Ovary (tissue), 9 donors: ENCODE results near the gene PGAM2. TPM values are rescaled to one million over a fixed set of nuclear protein-coding genes. Genes with fewer than 3 reads are reported as not detected.

Experiments used
- DNase-seq, 5 donors: peaks; one replicate each; pipeline ENCODE4 v3.0.0-alpha.2; 2019 to 2020
- H3K27ac ChIP-seq, 2 donors: fragments of 200-600 bp; one replicate each; pipeline versions ENCODE4 v1.5.1 to v1.8.0; 2019 to 2022
- H3K27me3 ChIP-seq: fragments of 200-600 bp; one replicate; pipeline ENCODE4 v1.8.0; 2022
- H3K36me3 ChIP-seq: fragments of 200-600 bp; sonication (generic); one replicate; pipeline ENCODE4 v1.5.1; 2019
- H3K4me1 ChIP-seq: one replicate; pipeline ENCODE4 v1.8.1; 2013; ENCODE audit warnings: mild to moderate bottlenecking, moderate library complexity; ENCODE audit not compliant: insufficient read depth
- H3K4me3 ChIP-seq: fragments of 200-600 bp; sonication (generic); one replicate; pipeline ENCODE4 v1.5.1; 2017
- H3K9me3 ChIP-seq, 2 donors: fragments of 200-600 bp in 1 of 2; sonication (generic) in 1 of 2; one replicate each; pipeline versions ENCODE4 v1.5.1 to v1.8.1; 2013 to 2019; ENCODE audit warnings: mild to moderate bottlenecking in 1 of 2, moderate library complexity in 1 of 2
- CTCF ChIP-seq, 3 donors: fragments of 450-650 bp in 2 of 3; fragments of 200-600 bp in 1 of 3; IDR thresholded peaks; one replicate each; pipeline versions ENCODE4 v1.5.1 to v1.8.0; 2016 to 2022; ENCODE audit warnings: antibody characterized with exemption in 3 of 3, mild to moderate bottlenecking in 1 of 3
- EP300 ChIP-seq: sonication (generic); formaldehyde crosslinking; IDR thresholded peaks from one replicate; pipeline ENCODE4 v1.6.1; 2017; ENCODE audit warnings: antibody characterized with exemption
- POLR2A ChIP-seq: fragments of 450-650 bp; IDR thresholded peaks from one replicate; pipeline ENCODE4 v1.6.1; 2017; ENCODE audit warnings: antibody characterized with exemption, mild to moderate bottlenecking, moderate library complexity
- WGBS, 3 donors: extraction: QIAGEN DNeasy Blood & Tissue Kit in 1 of 3; methylation state at CpG; one replicate each; pipeline versions ENCODE4 v1.1.5 to v1.1.7; 2013 to 2017; 5-methylcytosine and 5-hydroxymethylcytosine counted together
- intact Hi-C, 4 donors: fragments of 100-400 bp; cut with DNase I; formaldehyde crosslinking; loops; one replicate each; pipeline versions ENCODE4 v1.11.0 to v1.15.1; 2022 to 2023
- polyA plus RNA-seq, 2 donors: library from polyadenylated mRNA; stranded (reverse); fragments of 200-250 nt in 1 of 2; fragments of 350-450 nt in 1 of 2; fragmentation: Illumina TruSeq in 1 of 2; extraction: RNeasy Lipid Tissue Mini Kit (QIAGEN cat#74804) in 1 of 2; gene quantifications; one replicate each; pipeline ENCODE4 v1.2.3, GENCODE V29; 2013 to 2014
- total RNA-seq, 7 donors: library from RNA; depleted of rRNA in 2 of 7; stranded (reverse); fragments of >200 nt in 2 of 7; fragmentation: NEBNext Ultra II Directional in 3 of 7; extraction: Animal tissue kit (Norgen Biotek cat#: 25700) in 3 of 7; gene quantifications; one replicate each; pipeline versions ENCODE4 v1.1.0 to v1.2.4, GENCODE V29; 2016 to 2023
- donor health status: DM: no; HTN: no; CAD: no; lungs with moderate emphysema.
- donor health status: DM: no; HTN: no; CAD: no.
- donor health status: Bipolar disorder and iron deficiency.
- donor health status: DM: yes; HTN: yes; CAD: no.
- donor health status: DM: no; HTN: no; CAD: no.
- donor health status: DM: yes; HTN: yes; CAD: no.

The PGAM2 gene
- total and polyA plus RNA-seq, 9 donors, result 0.40 to 3.2 (median 1.7) TPM; not detected in 2

DNA sequence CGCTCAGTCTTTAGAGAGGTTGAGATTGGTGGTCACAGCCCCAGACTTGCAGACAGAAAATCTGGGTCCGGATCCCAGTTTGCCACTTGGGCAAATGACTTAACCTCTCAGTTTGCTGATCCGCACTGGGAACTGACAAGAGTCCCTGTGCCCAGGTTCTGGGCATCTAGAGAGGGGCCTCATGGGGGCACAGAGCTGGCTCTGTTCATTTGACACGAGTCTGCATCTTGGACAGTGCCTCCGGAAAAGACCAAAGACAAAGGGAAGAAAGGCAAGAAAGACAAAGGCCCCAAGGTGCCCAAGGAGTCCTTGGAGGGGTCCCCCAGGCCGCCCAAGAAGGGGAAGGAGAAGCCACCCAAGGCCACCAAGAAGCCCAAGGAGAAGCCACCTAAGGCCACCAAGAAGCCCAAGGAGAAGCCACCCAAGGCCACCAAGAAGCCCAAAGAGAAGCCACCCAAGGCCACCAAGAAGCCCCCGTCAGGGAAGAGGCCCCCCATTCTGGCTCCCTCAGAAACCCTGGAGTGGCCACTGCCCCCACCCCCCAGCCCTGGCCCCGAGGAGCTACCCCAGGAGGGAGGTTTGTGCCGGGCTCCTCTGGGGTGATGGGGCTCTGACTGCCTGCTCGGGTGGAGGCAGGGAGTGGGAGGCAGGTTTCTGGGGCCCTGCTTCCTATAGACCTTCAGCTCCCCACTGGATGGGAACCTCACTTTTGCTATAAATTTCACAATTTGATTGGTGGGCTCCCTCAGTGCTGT, 41.1 kb upstream of the PGAM2 start:
- Histone ChIP-seq H3K36me3 (no peaks in the 10 kb centered on the region), H3K4me1 (peaks cover 17% of the 10 kb centered on the region), H3K27ac (peak overlapping the region; percentile 89 to 93), H3K9me3 (no peaks in the 10 kb centered on the region), H3K4me3 (peak overlapping the region; percentile 71), H3K27me3 (no peaks in the 10 kb centered on the region)
- TF ChIP-seq EP300 (no peak), POLR2A (no peak), CTCF (IDR thresholded peaks at IDR 0.05) (no peak)
- intact Hi-C loops, result loop anchor here in 1 of 4 donors (5.0 kb wide), 1 partner anchor 34 kb away; no protein-coding TSS in a partner anchor
- DNase-seq, result no peak
- WGBS, 3 donors, result 71 to 77% (median 75%) methylated on average over 10 of the region's 10 CpGs

DNA sequence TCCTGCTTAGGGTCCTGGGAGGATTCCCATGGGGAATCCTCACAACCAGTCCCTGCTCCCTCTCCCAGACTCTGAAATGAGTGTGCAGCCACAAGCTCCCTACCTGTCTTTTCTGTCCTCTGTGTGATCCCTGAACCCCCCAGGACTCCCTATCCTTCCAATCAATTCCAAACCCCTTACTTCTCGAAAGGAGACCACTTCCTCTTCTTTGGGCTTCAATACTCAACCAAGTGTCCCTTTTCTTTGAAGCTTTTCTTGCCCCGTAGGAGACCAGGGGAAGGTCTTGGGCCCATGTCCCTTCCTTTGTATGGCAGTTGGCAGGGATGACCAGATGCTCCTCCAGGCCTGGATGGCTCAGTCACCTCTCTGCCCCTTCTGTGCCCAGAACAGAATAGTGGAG, 40.5 kb upstream of the PGAM2 start:
- H3K27ac ChIP-seq, result peak overlapping the region; percentile 89 to 93
- peaks cover 21% of the 10 kb centered on the region for H3K4me1 ChIP-seq
- intact Hi-C loops, result loop anchor here in 2 of 4 donors (2.0 to 5.0 kb wide), 3 partner anchors 23 to 34 kb away; partner anchors contain the start of gene POLM (in 1 of the 2)
- TF ChIP-seq CTCF (IDR thresholded peaks at IDR 0.05), result no peak
- TF ChIP-seq POLR2A, result no peak
- TF ChIP-seq EP300, result no peak
- no peaks in the 10 kb centered on the region for H3K9me3 ChIP-seq
- H3K36me3 ChIP-seq, result no peaks in the 10 kb centered on the region
- H3K27me3 ChIP-seq, result no peaks in the 10 kb centered on the region
- no peak for DNase-seq
- peak overlapping the region; percentile 71 for H3K4me3 ChIP-seq
- 46 to 56% (median 51%) methylated on average over 2 of the region's 2 CpGs for WGBS, 3 donors

GRCh38 chr7:44104860-44105771, 39.7 kb upstream of the PGAM2 start:
- WGBS, 3 donors, result 2 to 7% (median 4%) methylated on average over 23 to 28 of the region's 28 CpGs
- peak; percentile 62 to 75 (median 74) for DNase-seq
- TF ChIP-seq EP300, result peak; percentile 79
- peak; percentile 68 for TF ChIP-seq POLR2A
- no peak for TF ChIP-seq CTCF (IDR thresholded peaks at IDR 0.05)
- Histone ChIP-seq H3K4me1 (peaks cover 21% of the 10 kb centered on the region), H3K9me3 (no peaks in the 10 kb centered on the region), H3K27ac (peak overlapping the region; percentile 89 to 93), H3K27me3 (no peaks in the 10 kb centered on the region), H3K36me3 (no peaks in the 10 kb centered on the region), H3K4me3 (peak overlapping the region; percentile 71)
- intact Hi-C loops, result loop anchor here in 2 of 4 donors (2.0 to 5.0 kb wide), 3 partner anchors 22 to 33 kb away; partner anchors contain the start of gene POLM (in 1 of the 2)
